Measurements from ENCODE around the gene C10orf53.

The C10orf53 gene

DNA sequence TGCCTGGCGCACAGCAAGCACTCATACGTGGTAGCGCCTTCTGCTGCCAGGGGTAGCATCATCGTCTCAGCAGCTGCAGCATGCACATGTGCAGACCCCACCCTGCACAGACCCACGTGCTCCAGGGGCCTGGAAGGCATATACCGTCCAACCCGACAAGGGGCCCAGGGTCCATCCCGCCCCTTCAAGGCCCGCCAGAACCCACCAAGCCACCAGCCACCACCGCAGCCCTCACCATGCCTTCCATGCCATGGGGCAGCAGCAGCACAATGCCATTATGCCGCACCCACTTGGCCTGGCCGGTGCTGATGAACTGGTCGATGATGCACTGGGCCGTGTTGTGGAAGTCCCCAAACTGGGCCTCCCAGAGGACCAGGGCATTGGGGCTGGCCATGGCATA is 60.0 kb downstream of the C10orf53 start:
- DNase-seq: no peak

DNA sequence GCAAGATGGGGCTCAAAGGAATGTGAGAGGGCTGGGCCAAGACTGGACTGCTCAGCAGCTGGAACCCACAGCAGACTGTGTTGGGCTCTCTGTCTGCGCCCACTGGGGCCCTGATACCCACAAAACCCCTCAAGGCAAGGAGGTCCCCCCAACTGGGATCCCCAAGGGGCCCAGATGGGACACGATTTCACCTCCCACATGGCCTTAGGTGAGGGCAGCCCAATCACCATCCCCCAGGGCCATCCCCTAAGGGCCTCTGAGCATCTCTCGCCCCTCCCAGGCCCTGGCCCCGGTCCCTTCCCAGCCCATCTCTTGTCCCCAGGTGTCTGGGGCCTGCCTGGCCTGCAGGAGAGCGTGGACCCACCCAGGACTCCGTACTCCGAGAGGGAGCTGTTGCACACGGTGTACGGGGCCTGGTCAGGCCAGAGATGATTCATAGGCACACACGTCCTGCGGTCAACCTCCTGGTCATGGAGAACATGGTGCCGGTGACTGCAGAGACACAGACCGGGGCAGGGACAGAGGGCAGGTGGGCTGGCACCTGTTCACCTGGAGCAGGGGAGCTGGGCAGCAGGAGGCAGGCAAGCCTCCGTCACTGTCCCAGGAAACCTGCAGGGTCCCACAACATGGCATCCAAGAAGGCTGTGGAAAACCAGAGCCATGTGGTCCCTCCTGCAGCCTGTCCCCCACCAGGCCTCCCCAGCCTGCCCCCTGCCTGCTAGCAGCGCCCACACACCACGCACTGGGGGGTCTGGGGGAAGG is 61.1 kb downstream of the C10orf53 start:
- DNase-seq: no peak

DNA sequence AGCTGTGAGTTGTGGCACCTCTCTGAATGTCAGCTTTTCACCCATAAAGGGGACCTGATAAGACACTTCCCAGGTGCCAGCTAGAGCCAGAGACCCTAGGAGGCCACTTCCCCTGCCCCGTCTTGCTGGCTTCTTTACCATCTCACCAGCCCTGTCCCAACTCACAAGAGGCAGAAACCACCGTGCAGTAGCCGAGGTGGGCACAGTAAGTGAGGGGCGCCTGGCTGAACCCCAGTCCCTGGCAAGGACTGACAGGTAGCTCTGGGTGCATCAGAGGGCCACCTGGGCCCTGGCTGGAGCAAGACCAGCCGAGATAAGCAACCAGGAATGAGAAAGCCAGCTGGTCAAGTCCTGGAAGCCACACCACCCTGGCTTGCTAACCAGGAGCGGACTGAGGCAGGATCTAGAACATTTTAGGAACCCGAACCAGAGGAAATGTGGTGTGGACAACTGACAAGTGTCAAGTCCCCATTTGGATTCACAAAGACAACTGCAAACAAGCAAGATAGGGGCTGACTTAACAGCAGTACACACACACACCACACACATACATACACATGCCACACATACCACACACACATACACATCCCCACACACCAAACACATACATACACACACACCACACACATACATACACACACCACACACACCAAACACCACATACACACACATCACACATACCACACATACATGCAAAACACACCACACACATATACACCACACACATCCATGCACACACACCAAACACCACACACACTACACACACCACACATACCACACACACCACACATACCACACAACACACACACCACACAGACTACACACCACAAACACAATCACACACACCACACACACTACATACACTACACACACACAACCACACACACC is 61.9 kb downstream of the C10orf53 start:
- no peak for DNase-seq

DNA sequence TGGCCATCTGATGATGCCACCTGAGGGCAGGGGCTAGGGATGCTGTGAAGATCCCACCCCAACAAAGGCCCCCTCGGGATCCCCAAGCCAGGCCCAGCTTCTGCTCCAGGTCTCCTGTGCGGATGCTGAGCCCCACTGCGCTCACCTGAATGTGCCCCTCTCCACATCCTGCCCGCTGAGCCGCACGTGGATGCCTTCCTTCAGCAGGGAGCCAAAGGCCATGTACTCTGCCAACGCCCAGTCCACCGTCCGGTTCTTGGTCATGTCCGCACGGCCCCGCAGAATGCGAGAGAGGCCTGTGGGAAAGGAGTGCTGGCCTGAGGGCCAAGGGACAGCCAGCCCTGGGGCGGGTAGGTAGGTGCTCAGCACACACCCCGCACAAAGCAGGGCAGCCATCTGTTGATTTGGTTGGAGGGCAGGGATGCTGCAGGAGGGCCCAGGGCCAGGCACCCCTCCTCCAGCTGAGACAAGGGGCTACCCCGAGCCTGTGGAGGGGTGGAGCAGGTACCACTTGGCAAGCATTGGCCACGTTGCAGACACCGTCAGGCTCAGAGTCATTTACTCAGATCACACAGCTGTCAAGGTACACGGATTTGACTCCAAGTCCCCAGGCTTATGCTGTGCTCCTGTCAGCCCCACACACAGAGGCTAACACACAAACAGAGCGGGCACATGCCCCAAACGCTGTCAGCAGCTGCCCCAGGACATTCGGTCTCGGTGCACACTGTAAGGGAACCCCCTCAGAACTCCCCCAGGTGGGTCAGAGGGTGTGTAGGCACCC is 63.4 kb downstream of the C10orf53 start:
- no peak for DNase-seq

DNA sequence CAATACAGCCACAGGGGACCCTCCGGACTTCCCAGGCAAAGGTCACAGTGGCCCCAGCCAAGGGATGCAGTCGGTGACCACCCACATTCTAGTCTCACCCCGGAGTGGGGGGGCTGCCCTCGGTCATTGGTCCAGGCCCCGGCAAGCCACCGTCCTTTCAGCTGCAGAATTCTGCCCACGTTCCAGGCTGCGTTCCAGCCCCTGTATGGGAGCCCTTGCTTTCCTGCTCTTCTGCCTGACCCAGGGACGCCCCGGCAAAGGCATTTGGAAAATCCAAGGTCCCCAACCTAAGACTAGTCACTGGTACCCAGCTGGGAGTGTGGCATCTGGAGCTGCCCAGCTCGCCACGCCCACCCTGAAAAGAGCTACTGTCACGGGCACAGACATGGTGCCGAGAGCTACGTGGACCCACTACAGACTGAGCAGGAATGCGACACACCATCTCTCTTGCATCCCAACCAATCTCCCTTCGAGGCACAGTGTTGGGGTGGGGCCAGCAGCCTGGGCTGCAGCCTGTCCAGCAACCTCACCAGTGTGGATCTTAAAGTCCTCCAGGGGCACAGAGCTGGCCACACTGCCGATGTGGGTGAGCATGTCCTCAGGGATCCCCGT is 64.1 kb downstream of the C10orf53 start:
- no peak for DNase-seq

DNA sequence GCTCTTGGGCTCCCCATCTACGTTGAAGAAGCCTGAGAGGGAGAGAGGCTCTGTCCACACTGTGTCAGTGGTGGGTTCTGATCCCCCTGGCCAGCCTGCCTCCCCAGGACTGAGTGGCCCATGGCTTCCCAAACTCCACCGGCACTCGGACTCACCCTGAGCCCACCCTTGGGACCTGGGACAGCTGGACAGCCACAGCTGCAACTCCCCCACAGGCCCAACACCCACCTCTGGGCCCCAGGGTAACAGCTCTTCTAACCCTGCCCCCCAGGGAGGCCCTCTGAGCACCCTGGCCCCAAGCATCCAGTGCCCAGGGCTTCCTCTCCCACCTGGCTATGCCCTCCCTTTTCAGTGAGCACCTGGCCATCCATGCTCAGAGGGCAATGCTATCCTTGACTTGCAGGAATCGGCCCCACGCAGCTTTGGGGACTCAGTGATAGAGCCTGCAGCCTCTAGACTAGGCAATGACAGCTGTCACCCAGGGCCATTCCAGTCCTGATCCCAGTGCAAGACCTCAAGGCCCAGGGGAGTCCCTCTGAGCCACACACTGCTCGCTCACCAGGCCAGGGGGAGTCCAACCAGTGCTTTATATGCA is 64.7 kb downstream of the C10orf53 start:
- no peak for DNase-seq

DNA sequence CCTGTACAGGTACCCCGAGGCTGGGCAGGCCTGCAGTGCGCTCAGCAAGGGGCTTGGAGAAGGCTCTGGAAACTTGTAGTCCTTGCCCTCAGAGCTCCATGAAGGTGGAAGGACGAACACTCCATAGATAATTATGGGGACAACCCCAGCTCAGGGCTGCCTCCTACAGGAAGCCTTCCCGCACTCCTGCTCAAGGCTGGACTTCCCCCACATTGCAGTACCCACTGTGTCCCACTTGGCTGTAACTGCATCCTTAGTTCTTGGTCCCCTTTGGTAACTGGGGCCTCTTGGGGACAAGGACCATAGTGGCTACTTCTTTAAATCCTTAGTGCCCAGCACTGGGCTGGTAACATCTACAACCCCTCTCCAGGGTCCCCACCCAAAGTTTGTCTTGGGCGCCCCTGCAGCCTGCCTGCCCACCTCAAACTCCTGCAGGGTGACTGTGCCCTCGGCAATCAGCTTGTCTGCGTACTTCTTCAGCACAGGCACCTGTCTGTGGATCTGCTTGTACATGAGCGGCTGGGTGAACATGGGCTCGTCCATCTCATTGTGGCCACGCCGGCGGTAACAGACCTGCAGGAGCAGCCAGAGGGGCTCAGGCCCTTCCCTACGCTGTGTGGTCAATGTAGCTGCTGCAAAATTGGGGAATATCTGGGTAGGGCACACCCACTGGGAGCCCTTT is 65.6 kb downstream of the C10orf53 start:
- DNase-seq: no peak

DNA sequence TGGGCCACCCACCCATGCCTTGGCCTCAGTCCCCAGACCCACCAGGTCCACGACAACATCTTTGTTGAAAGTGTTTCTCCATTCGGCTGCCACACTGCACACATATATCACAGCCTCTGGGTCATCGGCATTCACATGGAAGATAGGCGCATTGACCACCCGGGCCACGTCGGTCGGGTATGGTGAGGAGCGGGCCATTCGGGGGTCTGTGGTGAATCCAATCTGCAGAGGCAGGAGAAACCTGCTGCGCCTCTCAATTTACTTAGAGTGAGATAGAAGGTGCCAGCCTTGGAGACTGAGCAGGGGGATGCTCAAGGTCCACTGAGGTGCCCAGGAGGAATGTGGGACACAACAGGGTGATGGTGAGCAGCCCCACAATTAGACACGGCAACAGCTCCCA is 66.3 kb downstream of the C10orf53 start:
- DNase-seq: no peak

DNA sequence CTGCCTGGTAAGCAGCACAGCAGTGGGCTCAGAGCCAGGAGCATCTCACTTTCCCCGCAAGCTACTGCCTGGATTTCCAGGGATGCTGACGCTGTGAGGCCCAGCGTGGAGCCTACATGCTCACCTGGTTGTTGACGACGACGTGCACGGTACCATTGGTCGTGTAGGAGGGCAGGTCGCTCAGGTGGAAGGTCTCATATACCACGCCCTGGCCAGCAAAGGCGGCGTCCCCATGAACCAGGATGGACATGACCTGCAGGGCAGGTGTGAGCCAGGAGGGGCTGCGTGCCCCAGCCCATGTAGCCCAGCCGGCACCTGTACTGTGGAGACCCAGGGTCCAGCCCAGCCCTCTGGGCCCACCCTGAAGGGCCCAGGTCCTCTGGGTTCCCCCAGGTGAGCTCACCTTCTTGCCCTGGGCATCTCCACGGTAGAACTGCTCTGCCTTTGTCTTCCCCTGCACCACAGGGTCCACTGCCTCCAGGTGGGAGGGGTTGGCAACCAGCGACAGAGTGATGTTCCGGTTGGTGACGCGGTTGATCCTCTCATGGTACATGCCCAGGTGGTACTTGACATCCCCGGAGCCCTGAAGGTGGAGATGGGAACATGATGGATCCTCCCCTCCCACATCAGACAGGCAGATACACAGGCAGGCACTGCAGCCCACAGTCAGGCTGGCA is 67.3 kb downstream of the C10orf53 start:
- DNase-seq: no peak
